ENCODE results near the gene MALRD1. TPM values are rescaled to one million over a fixed set of nuclear protein-coding genes. Genes with fewer than 3 reads are reported as not detected.

The MALRD1 gene
- total and polyA plus RNA-seq, 4 donors: 1.4 to 7.5 (median 3.3) TPM

Small RNAs within 50 kb of the gene (small RNA-seq; reads per million reads assigned to genes)
- gene AL354695.1 (ENCODE audit: low replicate concordance) (not detected), gene HMGN1P20 (ENCODE audit: low replicate concordance) (not detected), gene RF00012 (ENCODE audit: low replicate concordance) (0.06 reads per million), gene RNA5SP303 (ENCODE audit: low replicate concordance) (10.7 reads per million, percentile 96 among the genes with 10 or more reads in this experiment)
